SIG-M5 (cell line): ENCODE measurements around the gene ASPG.

Experiments
- DNase-seq: peaks from one replicate; lab custom pipeline; 2025; lab: John Stamatoyannopoulos, UW

ASPG gene

DNA sequence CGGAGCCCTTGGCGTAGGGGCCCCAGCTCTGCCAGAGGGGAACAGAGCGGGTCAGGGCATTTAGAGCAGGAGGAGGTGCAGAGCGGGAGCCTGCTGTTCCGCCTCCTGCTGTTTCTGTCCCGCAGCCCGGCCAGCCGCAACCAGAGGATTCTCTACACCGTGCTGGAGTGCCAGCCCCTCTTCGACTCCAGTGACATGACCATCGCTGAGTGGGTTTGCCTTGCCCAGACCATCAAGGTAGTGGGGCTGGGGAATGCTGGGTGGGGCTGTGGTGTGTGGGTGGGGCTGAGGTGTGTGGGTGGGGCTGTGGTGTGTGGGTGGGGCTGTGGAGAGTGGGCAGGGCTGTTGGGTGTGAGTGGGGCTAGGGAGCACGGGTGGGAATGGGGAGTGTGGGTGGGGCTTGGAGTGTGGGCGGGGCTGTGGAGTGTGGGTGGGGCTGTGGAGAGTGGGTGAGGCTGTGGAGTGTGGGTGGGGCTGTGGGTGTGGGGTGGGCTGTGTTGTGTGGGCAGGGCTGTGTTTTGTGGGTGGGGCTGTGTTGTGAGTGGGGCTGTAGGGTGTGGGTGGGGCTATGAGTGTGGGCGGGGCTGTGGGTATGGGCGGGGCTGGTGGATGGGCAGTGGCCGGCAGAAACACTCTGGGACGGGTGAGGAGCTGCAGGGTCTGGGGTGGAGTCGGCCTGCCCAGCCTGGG is 8.0 kb downstream of the ASPG start:
- DNase-seq, result no peak

GRCh38 chr14:104094056-104094708 is 8.7 kb downstream of the ASPG start:
- DNase-seq, result no peak

- no peak for DNase-seq
Measured at GRCh38 chr14:104094709-104095425, 9.4 kb downstream of the ASPG start.

GRCh38 chr14:104095426-104096310 is 10.2 kb downstream of the ASPG start:
- no peak for DNase-seq

DNA sequence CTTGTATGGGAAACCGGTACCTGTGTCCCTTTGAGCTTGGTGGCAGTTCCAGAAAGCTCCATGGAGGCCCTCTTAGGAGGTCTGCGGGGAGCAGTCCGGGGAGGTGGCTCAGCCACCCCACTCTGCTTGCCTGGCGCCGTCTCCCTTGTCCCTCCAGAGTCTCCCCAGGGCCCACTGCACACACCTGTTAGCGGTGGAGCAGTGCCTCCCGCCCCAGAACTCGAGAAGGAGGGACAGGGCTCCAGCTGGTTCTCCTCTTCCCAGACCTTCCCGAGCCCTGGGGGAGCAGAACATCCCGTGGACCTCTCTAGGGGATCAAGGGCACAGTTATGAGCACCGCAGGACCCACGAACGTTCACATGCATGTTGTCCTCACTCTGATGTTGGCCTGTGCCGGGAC is 10.8 kb downstream of the ASPG start:
- no peak for DNase-seq

DNA sequence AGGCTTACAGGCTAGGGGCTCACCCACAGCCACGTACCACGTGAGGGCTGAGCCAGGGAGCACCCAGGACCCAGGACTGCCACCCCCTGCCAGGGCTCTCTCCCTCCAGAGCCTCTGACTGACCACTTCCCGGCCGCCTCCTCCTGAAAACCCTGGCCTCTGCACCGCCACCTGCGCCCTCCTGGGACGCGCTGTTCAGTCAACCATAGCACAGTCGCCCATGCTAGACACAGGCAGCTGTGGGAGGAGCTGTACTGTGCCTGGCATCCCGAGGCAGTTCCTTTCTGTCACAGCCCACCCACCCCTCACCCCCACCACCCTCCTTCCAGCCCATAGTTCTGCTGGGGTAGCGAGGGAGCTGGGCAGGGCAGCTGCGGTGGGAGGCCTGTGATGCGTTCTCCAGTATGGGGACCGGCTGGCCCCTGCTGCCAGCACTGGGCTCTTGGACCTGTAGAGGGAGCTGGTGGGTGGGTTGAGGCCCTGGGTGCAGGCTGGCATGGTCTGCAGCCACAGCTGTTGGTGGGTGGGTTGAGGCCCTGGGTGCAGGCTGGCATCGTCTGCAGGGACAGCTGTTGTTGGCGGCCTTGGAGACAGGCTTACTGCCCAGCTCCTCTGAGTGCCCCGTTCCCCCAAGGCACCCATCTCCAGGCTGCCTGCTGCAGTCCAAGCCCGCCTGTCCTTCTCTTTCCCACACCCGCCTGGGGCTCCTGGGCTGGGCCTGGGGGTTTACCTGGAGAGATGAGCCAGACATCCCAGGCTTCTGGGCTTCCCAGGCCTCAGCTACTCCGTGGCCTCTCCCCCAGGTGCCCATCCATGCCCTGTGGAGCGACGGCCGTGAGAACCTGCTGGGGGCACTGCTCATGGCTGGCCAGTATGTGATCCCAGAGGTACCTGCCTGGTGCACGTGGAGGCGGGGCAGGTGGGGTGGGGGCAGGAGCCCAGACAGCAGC is 11.5 kb downstream of the ASPG start:
- no peak for DNase-seq

DNA sequence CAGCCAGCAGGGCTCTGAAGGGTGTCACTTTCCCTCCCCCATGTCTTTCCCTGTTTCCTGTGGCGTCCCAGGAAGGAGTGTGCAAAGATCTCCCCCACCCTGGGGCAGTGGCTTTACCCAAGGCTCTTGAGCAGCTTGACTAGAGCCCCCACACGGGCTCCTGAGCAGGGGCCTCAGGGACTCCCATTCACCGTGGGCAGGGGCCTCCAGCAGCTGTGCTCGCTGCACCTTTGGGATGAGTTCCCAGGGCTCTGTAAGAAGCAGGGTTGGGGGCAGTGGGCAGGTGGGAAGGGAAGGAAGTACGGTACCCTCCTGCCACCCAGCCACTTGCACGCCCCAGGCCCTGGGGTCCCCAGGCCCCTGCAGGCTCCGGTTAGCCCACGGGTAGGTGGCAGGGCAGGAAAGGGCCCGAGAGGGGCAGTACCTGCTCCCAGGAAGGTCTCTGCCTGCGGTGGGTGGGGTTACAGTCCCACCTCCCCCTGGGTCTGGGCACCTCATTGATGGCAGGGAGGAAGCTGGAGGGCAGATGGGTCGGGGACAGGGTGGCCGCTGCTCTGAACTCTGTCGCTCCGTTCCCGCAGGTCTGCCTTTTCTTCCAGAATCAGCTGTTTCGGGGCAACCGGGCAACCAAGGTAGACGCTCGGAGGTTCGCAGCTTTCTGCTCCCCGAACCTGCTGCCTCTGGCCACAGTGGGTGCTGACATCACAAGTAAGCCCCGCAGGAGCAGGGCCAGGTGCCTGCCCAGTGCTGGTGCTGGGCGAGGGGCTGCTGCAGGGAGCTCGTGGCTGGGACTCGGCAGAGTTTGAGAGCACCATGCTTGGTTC is 13.0 kb downstream of the ASPG start:
- no peak for DNase-seq

GRCh38 chr14:104099096-104100041 is 13.9 kb downstream of the ASPG start:
- DNase-seq, result no peak

- DNase-seq, result no peak
Measured at GRCh38 chr14:104100171-104101085, 14.9 kb downstream of the ASPG start.

DNA sequence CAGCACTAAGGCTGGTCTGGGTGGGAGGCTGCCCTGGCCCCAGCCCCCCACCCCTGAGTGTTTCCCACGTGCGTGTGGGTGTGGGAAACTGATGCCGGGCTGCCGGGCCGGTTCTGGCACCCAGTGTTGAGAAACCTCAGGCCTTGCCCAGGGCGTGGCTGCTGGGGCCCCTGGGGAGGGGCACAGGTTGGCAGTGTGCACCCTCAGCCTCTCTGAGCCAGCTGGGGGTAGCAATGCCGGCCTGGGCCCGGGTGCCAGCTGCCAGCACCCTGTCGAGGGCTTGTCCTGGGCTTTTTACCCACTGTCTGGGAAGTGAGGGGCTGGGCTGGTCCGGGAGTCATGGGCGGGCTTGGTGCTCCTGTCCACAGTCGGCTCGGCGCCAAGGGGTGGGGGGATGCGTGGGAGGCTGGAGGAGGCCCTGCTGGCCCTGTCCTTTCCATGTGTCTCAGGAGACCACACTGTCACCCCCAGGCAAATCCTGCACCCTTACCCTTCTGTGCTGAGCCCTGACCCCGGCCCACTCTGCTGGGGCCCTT is 15.7 kb downstream of the ASPG start:
- DNase-seq, result no peak

GRCh38 chr14:104101651-104102281 is 16.3 kb downstream of the ASPG start:
- DNase-seq, result no peak

DNA sequence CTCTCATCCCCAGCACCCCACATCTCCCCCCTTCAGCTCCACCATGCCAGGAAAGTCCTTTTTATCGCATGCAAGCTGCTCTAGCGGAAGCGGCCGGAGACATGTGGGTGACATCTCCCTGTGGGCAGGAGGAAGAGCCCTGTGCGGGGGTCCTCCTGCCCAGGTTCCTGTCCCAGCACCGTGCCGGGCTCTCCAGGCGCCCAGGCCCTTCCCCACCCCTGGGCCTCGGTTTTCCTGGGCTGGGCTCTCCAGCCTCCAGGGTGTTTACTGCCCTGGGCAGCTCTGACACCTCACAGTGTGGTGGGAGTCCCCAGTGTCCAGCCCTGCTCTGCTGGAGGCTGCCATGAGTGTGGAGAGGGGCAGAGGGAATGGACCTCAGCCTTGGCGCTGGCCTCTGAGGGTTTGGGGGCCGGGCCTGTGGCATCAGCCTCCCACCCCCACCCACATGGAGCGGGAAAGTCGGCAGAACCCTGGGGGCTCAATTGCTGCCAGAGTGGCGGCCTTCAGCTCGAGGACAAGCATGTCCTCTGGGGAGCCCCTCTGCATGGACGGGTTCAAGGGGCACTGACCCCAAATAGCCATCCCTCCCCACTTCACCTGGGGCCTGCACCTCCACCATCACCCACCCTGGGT is 16.9 kb downstream of the ASPG start:
- no peak for DNase-seq

GRCh38 chr14:104103061-104103445 is 17.6 kb downstream of the ASPG start:
- DNase-seq, result no peak

DNA sequence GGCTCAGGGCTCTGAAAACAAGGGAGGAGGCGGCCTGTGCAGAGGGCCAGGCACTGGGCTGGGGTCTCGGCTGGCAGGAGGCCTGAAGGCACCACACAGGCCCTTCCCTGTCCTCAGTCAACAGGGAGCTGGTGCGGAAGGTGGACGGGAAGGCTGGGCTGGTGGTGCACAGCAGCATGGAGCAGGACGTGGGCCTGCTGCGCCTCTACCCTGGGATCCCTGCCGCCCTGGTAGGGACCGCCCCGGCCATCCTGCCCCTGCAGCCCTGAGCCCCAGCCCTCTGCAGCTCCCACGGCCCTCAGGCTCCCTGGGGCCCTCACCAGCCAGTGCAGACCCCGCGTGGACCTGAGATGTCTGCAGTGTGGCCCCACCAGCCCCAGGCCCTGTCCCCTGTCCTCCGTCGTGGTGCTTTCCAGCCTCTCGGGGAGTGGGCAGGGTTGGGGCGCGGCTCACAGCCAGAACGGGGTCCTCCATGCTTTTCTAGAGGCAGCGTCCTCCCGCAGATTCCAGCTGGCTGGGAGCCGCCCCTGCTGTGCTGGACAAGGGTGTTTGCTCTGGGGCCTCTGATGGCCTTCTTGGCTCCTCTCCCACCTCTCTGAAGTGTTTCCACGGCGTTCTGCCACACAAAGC is 18.1 kb downstream of the ASPG start:
- no peak for DNase-seq

- DNase-seq, result no peak
Measured at GRCh38 chr14:104104076-104104901, 18.8 kb downstream of the ASPG start.
